Non-pigmented ciliary epithelial cell (primary cell): ENCODE measurements around the gene SPRYD4.
A peak's percentile ranks its signal among the peaks of the same experiment; 100 is the strongest.
"Not testable (repeated sequence)": the region's sequence is repeated elsewhere in the genome, so short reads cannot be mapped to it uniquely, and the experiment has no call there.

ENCODE experiments used
- DNase-seq: peaks from one replicate; pipeline ENCODE4 v3.0.0-alpha.2; 2010; ENCODE audit warnings: low read depth

Gene SPRYD4

GRCh38 chr12:56468216-56469006 lies at the start of gene SPRYD4:
Gene SPRYD4 (plus strand): TSS chr12:56468578. CDS start chr12:56468592, 14 bp downstream.
- peak; percentile 63 for DNase-seq

- DNase-seq, result no peak
Measured at GRCh38 chr12:56420411-56420810, 48.0 kb upstream of the SPRYD4 start.

DNA sequence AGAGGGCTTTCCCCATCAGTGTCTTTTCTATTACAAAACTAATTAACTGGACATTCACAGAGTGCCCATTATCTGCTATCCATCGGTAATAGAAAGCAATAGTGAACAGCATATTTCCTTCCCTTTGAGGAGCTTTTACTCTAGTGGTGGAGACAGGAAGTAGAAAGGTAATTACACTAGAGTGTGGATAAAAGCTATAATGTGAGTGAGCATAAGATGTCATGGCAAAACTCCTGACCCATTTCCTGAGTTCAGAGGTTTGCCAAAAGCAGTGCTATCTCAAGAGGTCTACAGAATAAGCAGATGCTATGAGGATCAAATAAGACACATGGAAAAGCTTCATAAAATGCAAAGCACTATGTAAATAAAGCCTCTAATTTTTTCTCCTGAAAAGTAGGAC lies 43.2 kb upstream of the SPRYD4 start:
- DNase-seq, result no peak

DNA sequence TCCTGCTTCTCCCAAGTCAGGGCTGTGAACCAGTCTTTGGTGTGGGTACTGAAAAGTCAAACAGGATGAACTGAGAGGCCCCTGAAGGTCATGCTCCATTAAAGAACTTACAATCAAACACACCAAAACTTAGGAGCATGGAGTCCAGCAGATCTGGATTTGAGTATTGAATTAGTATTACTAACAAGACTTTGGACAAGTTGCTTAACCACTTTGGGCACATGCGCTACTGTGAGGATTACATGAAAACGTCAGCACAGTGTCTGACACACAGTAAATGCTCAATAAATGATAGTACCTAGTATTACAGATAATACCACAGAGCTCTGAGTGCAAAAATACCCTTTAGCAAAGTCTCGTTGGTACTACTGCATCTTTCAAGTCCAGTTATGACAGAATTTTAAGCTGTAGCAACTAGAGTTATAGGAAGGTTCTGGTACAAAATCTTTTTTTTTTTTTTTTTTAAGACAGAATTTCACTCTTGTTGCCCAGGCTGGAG lies 42.4 kb upstream of the SPRYD4 start:
- DNase-seq, result no peak

- DNase-seq, result no peak
Measured at GRCh38 chr12:56431288-56431687, 37.1 kb upstream of the SPRYD4 start.

DNA sequence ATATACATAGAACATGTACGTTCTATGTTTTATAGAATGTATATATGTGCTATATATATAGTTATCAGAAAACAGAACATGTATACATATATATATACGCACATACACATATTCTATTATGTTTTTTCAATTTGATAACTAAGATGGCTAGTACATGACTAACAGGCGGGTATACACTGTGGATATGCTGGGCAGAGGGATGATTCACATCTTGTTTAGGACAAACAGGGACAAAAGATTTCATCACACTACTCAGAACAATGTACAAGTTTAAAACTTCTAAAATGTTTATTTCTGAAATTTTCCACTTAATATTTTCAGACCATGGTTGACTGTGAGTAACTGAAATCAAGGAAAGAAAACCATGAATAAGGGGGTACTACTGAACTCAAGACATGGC lies 36.5 kb upstream of the SPRYD4 start:
- DNase-seq, result peak; percentile 13

GRCh38 chr12:56434828-56435227 lies 33.5 kb upstream of the SPRYD4 start:
- no peak for DNase-seq

DNA sequence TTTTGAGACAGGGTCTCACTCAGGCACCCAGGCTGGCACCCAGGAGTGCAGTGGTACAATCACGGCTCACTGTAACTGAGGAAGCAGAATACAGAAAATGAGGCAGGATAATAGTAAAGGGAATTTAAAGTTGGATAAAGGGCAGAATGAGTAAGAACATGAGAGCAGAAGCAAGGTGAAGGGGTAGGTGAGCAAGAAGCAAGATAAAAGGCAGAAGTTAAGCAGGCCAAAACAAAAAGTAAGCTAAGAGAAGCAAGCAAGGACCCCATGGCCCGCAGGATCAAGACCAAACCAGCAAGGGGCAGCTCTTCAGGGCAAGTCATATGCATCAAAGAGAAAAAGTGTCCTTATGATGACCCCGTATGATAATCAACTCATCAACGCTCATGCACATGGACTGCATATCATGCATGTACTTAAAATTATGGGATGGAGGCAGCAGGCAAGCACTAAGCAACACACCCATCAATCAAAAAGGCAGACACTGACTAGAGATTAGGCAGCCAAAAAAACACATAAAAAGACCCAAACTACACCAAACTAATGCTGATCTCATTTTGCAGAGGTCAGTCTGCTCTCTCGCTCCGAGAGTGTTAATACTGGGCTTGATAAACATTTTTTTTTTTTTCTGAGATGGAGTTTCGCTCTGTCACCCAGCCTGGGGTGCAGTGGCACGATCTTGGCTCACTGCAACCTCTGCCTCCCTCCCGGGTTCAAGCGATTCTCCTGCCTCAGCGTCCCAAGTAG lies 30.8 kb upstream of the SPRYD4 start:
- DNase-seq, result no peak

GRCh38 chr12:56443208-56443607 lies 25.2 kb upstream of the SPRYD4 start:
- DNase-seq, result not testable (repeated sequence)

DNA sequence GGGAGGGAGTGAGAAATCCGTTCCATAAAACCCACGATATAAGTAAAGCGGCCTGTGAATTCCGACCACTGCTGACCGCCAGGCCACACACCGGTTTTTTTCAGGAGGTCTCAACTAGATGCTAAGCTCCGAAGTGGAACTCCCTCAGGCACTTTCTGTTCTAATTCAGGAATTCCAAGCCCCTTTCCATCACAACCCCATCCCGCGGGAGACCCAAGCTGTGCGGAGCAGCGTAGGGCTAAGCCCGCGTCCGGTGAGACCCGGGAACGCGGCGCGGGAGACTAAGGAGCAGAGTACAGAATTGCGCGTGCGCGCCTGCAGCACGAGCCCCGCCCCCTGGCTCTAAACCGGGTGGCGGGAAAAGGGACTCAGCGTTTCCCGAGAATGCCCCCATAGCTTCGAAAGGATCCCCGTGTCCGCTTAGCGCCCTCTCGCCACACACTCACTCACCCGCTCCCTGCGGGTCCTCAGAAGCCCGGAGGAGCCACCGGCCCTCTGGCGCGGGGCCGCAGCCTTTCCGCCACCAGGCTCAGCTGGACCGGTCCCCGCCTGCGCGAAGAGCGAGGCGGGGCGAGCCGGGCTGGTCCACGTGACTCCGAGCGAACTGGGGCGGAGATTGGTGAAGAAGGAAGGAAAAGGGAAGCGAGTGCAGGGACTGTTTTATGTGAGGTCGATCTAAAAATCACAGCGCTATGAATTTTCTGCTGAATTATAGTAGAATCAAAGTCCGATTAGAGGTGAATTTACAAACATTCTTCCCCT lies 19.3 kb upstream of the SPRYD4 start, which contains the start of gene TIMELESS:
Gene TIMELESS (minus strand): TSS at position 567 of the 762 bp plus-strand sequence. CDS start 15,256 bp downstream, outside the sequence.
- peak; percentile 37 for DNase-seq

DNA sequence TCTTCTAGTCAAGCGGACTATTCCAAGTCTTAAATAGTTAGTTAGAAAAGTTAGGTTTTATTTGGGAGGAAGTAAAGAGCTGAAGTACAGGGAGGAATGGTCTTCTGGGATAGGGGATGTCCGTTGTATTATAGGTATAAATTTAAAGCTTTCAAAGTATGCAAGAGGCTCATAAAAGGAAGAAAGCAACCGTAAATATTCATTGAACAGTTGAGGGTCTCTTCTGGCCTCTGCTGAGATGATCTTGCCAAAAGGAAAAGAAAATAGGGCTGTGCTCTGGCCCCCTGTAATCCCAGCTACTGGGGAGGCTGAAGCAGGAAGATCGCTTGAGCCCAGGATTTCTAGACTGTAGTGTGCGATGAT lies 18.8 kb upstream of the SPRYD4 start:
- DNase-seq, result no peak

DNA sequence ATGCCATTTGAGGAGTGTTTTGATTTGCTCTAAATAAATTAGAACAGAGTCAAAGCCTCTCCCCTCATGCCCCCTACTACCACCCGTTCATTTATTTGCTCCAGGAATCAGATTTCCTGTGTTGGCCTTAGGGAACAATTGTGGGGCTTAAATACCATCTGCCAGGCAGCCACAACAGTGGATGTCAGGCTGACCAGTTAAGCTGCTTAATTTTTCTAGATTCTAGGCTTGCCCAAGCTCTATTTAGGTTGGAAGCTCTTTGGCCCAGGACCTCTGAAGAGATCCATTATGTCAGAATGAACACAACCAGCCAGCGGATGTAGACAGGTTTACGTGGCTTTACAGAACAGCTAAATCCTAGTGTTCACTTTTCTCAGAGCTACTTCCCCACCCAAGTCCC lies 18.1 kb upstream of the SPRYD4 start:
- DNase-seq, result no peak

GRCh38 chr12:56451147-56451546 lies 17.2 kb upstream of the SPRYD4 start:
- DNase-seq, result no peak

DNA sequence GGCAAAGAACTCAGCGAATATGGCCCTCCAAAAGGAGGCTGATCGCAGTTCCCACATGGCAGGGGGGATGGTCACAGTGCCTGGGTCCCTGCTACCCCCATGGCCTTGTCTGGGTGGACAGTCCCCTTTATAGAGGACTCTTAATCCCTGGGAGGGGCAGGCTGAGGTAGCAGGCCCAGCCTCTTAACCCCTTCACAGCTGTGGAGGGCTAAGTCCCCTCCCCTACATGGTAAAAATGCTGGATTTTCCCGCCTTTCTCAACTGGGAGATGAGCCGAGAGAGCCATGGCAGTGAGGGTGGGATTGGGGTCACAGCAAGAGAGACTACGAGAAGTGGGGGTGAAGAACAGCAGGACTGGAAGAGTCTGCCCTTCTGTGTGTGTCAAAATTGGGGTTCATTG lies 13.8 kb upstream of the SPRYD4 start, which contains the start of gene MIP:
Gene MIP (minus strand): TSS at position 101 of the 400 bp plus-strand sequence. CDS start 44 bp downstream, at position 57.
- DNase-seq, result no peak

GRCh38 chr12:56457817-56458216 lies 10.6 kb upstream of the SPRYD4 start:
- no peak for DNase-seq

DNA sequence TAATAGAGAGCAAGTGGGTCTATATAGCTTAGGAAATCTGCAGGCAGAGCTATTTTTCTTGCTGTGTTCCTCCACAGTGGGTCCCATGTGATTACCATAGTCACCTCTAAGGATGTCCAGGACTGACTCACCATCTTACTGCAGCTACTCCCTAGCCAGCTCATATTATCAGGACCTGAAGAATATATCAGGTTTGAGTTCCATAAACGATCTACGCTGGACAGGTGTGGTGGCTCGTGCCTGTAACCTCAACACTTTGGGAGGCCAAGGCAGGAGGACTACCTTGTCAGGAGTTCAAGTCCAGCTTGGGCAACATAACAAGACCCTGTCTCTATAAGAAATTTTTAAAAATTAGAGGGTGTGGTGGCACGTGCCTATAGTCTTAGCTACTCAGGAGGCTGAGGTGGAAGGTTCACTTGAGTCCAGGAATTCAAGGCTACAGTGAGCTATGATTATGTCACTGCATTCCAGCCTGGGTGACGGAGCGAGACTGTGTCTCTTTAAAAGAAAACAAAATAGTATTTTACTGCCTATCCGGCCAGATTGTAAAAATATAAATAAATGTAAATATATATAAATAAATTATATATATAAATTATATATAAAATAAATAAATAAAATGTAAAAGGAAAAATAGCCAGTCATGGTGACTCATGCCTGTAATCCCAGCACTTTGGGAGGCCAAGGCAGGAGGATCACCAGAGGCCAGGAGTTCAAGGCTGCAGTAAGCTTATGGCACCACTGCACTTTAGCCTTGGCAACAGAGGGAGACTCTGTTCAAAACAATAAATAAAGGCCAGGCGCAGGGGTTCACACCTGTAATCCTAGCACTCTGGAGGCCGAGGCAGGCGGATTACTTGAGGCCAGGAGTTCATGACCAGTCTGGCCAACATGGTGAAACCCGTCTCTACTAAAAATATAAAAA lies 6.9 kb upstream of the SPRYD4 start:
- peak; percentile 13 for DNase-seq

DNA sequence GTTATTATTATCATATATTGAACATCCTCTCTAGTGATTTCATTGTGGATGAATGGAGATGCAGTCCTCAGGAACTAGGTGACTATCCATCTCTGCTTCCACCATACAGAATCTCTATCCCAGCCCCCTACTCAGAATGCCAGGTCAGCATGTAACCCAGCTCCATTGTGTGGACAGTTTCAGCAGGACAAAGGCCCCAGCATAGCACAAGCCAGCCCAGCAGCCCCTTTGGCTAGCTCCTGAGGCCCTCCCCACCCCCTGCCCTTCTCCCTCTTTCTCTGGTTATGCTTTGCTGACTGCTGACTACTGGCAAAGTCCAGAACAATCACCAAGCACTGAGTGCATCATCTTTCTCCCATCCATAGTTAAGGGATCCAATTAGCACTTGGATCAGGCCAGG lies 5.8 kb upstream of the SPRYD4 start:
- no peak for DNase-seq

- DNase-seq, result no peak
Measured at GRCh38 chr12:56469007-56469930, 891 bp downstream of the SPRYD4 start.

- no peak for DNase-seq
Measured at GRCh38 chr12:56474389-56474788, 6.0 kb downstream of the SPRYD4 start.

GRCh38 chr12:56476143-56476542 lies 7.8 kb downstream of the SPRYD4 start:
- no peak for DNase-seq
